H1 (cell line): ENCODE data around the gene HPN. TPM values are rescaled to one million over a fixed set of nuclear protein-coding genes. Genes with fewer than 3 reads are reported as not detected.

Source experiments
- CTCF ChIA-PET: fragments of 300-600 bp; sonication (Branson Sonifier 250); formaldehyde crosslinking; loops from one replicate; lab custom pipeline; 2021; ENCODE audit not compliant: partially characterized antibody; lab: Charles Lee
- POLR2A ChIA-PET: fragments of 300-600 bp; sonication (Branson Sonifier 250); formaldehyde crosslinking; loops from one replicate; lab custom pipeline; 2021; ENCODE audit warnings: inconsistent platforms; ENCODE audit not compliant: partially characterized antibody; lab: Charles Lee
- DNase-seq, 2 experiments: peaks; one replicate each; pipeline versions ENCODE4 v3.0.0 to v3.0.0-alpha.2; 2010 to 2022; ENCODE audit warnings: low spot score in 2 of 2, low read depth in 1 of 2, mixed read lengths in 1 of 2
- FAIRE-seq: peaks from 2 replicates; lab custom pipeline; 2011; peaks lifted over from hg19 to GRCh38; lab: Jason Lieb, UNC
- H2AFZ ChIP-seq: 2 replicates; pipeline ENCODE4 v1.8.1; 2012; ENCODE audit warnings: low read length, inconsistent platforms
- H2AK5ac ChIP-seq: 2 replicates; pipeline ENCODE4 v1.6.1; 2013; ENCODE audit warnings: low read depth, low read length
- H2BK120ac ChIP-seq: replicated peaks from 2 replicates; pipeline ENCODE3; 2013; ENCODE audit warnings: low read depth, low read length, inconsistent platforms
- H2BK12ac ChIP-seq: 2 replicates; pipeline ENCODE4 v1.6.1; 2013; ENCODE audit warnings: low read depth, low read length
- H2BK15ac ChIP-seq: 2 replicates; pipeline ENCODE4 v1.6.1; 2013; ENCODE audit warnings: low read length
- H2BK20ac ChIP-seq: 2 replicates; pipeline ENCODE4 v1.6.1; 2013; ENCODE audit warnings: low read length
- H2BK5ac ChIP-seq: 2 replicates; pipeline ENCODE4 v1.6.1; 2013; ENCODE audit warnings: low read depth, low read length
- H3K14ac ChIP-seq: 2 replicates; pipeline ENCODE4 v1.6.1; 2013; ENCODE audit warnings: inconsistent platforms; ENCODE audit not compliant: insufficient read length
- H3K18ac ChIP-seq: 2 replicates; pipeline ENCODE4 v1.6.1; 2013; ENCODE audit warnings: low read length; ENCODE audit errors: extremely low read depth
- H3K23ac ChIP-seq: 2 replicates; pipeline ENCODE4 v1.6.1; 2013; ENCODE audit warnings: inconsistent platforms; ENCODE audit not compliant: insufficient read length
- H3K23me2 ChIP-seq: 2 replicates; pipeline ENCODE4 v1.6.1; 2013; ENCODE audit warnings: low read depth, low read length
- H3K27ac ChIP-seq: 2 replicates; pipeline ENCODE4 v1.6.1; 2011; ENCODE audit warnings: low read depth, low read length, inconsistent platforms
- H3K27me3 ChIP-seq, 4 experiments: replicated peaks in 1 of 4; 1 replicate in 1 of 4; 2 replicates in 3 of 4; pipeline versions ENCODE4 v1.6.1 to v1.8.1; 2011 to 2013; ENCODE audit warnings: low read length in 3 of 4, mild to moderate bottlenecking in 3 of 4, inconsistent platforms in 2 of 4, mixed read lengths in 2 of 4, moderate library complexity in 1 of 4; ENCODE audit not compliant: control insufficient read depth in 3 of 4, insufficient read depth in 3 of 4; ENCODE audit errors: extremely low read depth in 1 of 4
- H3K36me3 ChIP-seq, 4 experiments: 2 replicates each; pipeline versions ENCODE4 v1.6.1 to v1.8.1; 2011 to 2013; ENCODE audit warnings: mild to moderate bottlenecking in 4 of 4, low read length in 3 of 4, moderate library complexity in 2 of 4, control low read depth in 1 of 4, inconsistent platforms in 1 of 4; ENCODE audit not compliant: insufficient read depth in 4 of 4, control insufficient read depth in 2 of 4
- H3K4ac ChIP-seq: replicated peaks from 2 replicates; pipeline ENCODE3; 2013; ENCODE audit warnings: low read length, low read depth, mixed read lengths, inconsistent platforms; ENCODE audit not compliant: insufficient read length
- H3K4me1 ChIP-seq, 4 experiments: replicated peaks in 1 of 4; 1 replicate in 1 of 4; 2 replicates in 3 of 4; pipeline versions ENCODE4 v1.6.1 to v1.8.1; 2011 to 2013; ENCODE audit warnings: low read length in 3 of 4, inconsistent platforms in 2 of 4, mixed read lengths in 1 of 4; ENCODE audit not compliant: insufficient read depth in 4 of 4, control insufficient read depth in 3 of 4
- H3K4me2 ChIP-seq, 2 experiments: 2 replicates each; pipeline versions ENCODE4 v1.6.1 to v1.8.1; 2011 to 2013; ENCODE audit warnings: low read depth in 2 of 2, low read length in 2 of 2, control low read depth in 1 of 2, inconsistent platforms in 1 of 2, mild to moderate bottlenecking in 1 of 2; ENCODE audit not compliant: insufficient read depth in 1 of 2
- H3K4me3 ChIP-seq, 4 experiments: fragments of 200-600, 300-600 bp in 1 of 4; sonication (generic), shearing (Covaris generic), sonication (Bioruptor Twin) in 1 of 4; 2 replicates each; pipeline versions ENCODE4 v1.5.1 to v1.8.1; 2011 to 2016; ENCODE audit warnings: low read length in 4 of 4, low read depth in 3 of 4, control low read depth in 2 of 4, inconsistent platforms in 2 of 4, mild to moderate bottlenecking in 2 of 4, mixed read lengths in 1 of 4, moderate library complexity in 1 of 4; ENCODE audit not compliant: insufficient read depth in 2 of 4; ENCODE audit errors: extremely low read depth in 1 of 4
- H3K56ac ChIP-seq: replicated peaks from 2 replicates; pipeline ENCODE3; 2013; ENCODE audit warnings: low read depth, mild to moderate bottlenecking, mixed read lengths, low read length, inconsistent platforms; ENCODE audit not compliant: insufficient read length
- H3K79me1 ChIP-seq: 2 replicates; pipeline ENCODE4 v1.6.1; 2013; ENCODE audit warnings: low read depth, low read length, control low read depth
- H3K79me2 ChIP-seq, 2 experiments: 2 replicates each; pipeline versions ENCODE4 v1.6.1 to v1.8.1; 2012 to 2013; ENCODE audit warnings: low read length in 2 of 2, mild to moderate bottlenecking in 2 of 2, inconsistent platforms in 1 of 2; ENCODE audit not compliant: insufficient read depth in 2 of 2, control insufficient read depth in 1 of 2
- H3K9ac ChIP-seq, 4 experiments: replicated peaks in 1 of 4; 1 replicate in 1 of 4; 2 replicates in 3 of 4; pipeline versions ENCODE4 v1.6.1 to v1.8.1; 2011 to 2013; ENCODE audit warnings: low read depth in 3 of 4, low read length in 3 of 4, control low read depth in 2 of 4, mild to moderate bottlenecking in 2 of 4, moderate library complexity in 2 of 4, inconsistent platforms in 1 of 4; ENCODE audit errors: extremely low read depth in 1 of 4
- H3K9me3 ChIP-seq, 2 experiments: 2 replicates each; pipeline versions ENCODE4 v1.6.1 to v1.8.1; 2012 to 2013; ENCODE audit warnings: mild to moderate bottlenecking in 2 of 2, moderate library complexity in 2 of 2, control low read depth in 1 of 2, inconsistent platforms in 1 of 2, low read depth in 1 of 2, low read length in 1 of 2, mixed read lengths in 1 of 2; ENCODE audit not compliant: insufficient read depth in 2 of 2
- H4K20me1 ChIP-seq, 2 experiments: replicated peaks in 1 of 2; 2 replicates each; pipeline versions ENCODE3 to v1.8.1; 2011 to 2013; ENCODE audit warnings: inconsistent platforms in 2 of 2, low read length in 2 of 2, mild to moderate bottlenecking in 1 of 2; ENCODE audit not compliant: insufficient read depth in 2 of 2, control insufficient read depth in 1 of 2
- H4K5ac ChIP-seq: 2 replicates; pipeline ENCODE4 v1.6.1; 2013; ENCODE audit warnings: low read length, low read depth, mixed read lengths, inconsistent platforms; ENCODE audit not compliant: insufficient read length
- H4K8ac ChIP-seq: 2 replicates; pipeline ENCODE4 v1.8.0; 2013; ENCODE audit warnings: mild to moderate bottlenecking, moderate library complexity, low read length, inconsistent platforms; ENCODE audit not compliant: insufficient read depth; ENCODE audit errors: extremely low read depth
- H4K91ac ChIP-seq: replicated peaks from 2 replicates; pipeline ENCODE3; 2013; ENCODE audit warnings: low read length, mixed read lengths, inconsistent platforms; ENCODE audit not compliant: insufficient read length
- CEBPB ChIP-seq: IDR thresholded peaks from 2 replicates; pipeline ENCODE4 v1.6.1; 2012; ENCODE audit warnings: low read depth, low read length
- KDM4A ChIP-seq: IDR thresholded peaks from one replicate; pipeline ENCODE4 v1.7.1; 2012; ENCODE audit warnings: low read depth, mild to moderate bottlenecking, moderate library complexity, low read length, inconsistent platforms; ENCODE audit not compliant: severe bottlenecking
- NANOG ChIP-seq: IDR thresholded peaks from 2 replicates; pipeline ENCODE4 v1.6.1; 2011; ENCODE audit warnings: low read length, low read depth, mild to moderate bottlenecking, inconsistent platforms; ENCODE audit not compliant: insufficient read depth, poor library complexity, severe bottlenecking
- RAD21 ChIP-seq, 2 experiments: IDR thresholded peaks in 1 of 2; conservative IDR thresholded peaks in 1 of 2; 2 replicates each; pipeline ENCODE4 v1.6.1; 2011; ENCODE audit warnings: low read depth in 2 of 2, low read length in 2 of 2, improper control_type of control experiment in 1 of 2, inconsistent platforms in 1 of 2, mild to moderate bottlenecking in 1 of 2, moderate library complexity in 1 of 2
- SRF ChIP-seq: IDR thresholded peaks from 2 replicates; pipeline ENCODE4 v1.6.1; 2011; ENCODE audit warnings: mild to moderate bottlenecking, low read depth, low read length, moderate library complexity
- TCF12 ChIP-seq: IDR thresholded peaks from 2 replicates; pipeline ENCODE4 v1.6.1; 2011; ENCODE audit warnings: low read depth, mild to moderate bottlenecking, low read length
- YY1 ChIP-seq: IDR thresholded peaks from 2 replicates; pipeline ENCODE4 v1.6.1; 2011; ENCODE audit warnings: low read depth, mild to moderate bottlenecking, low read length
- WGBS, 2 experiments: shearing (Covaris generic) in 1 of 2; methylation state at CpG; one replicate each; pipeline versions ENCODE4 v1.1.6 to v1.1.7; 2013 to 2015; ENCODE audit warnings: low lambda C conversion rate in 2 of 2, mixed read lengths in 2 of 2, inconsistent platforms in 1 of 2, low coverage in 1 of 2, missing lambda C conversion rate in 1 of 2; ENCODE audit not compliant: insufficient replicate concordance in 2 of 2, insufficient coverage in 1 of 2, insufficient read length in 1 of 2; ENCODE audit errors: extremely low coverage in 1 of 2, missing lambda C conversion rate in 1 of 2; 5-methylcytosine and 5-hydroxymethylcytosine counted together
- polyA plus RNA-seq, 7 experiments: library from polyadenylated mRNA; depleted of rRNA in 3 of 7; stranded (reverse) in 5 of 7; unstranded in 2 of 7; fragments of >200 nt in 5 of 7; fragments of 200-250 nt in 2 of 7; gene quantifications; 1 replicate in 5 of 7; 2 replicates in 1 of 7; 4 replicates in 1 of 7; pipeline versions ENCODE4 v1.2.1 to v1.2.3, GENCODE V29; 2011 to 2013; ENCODE audit warnings: missing spikeins in 2 of 7, mixed read lengths in 2 of 7
- total RNA-seq: library from RNA; stranded (reverse); fragmentation: NEBNext Ultra II Directional; extraction: Animal tissue kit (Norgen Biotek cat#: 25700); gene quantifications from 2 replicates; pipeline ENCODE4 v1.2.1, GENCODE V29; 2021

HPN gene
- total and polyA plus RNA-seq, 2 of the 8 experiments (the other 6 are each of a cell fraction or from before 2014, with no cell fraction given), result 14.7 to 33.7 TPM

GRCh38 chr19:35046461-35046860 is 4.9 kb downstream of the HPN start:
- Histone ChIP-seq H3K9me3 (no peaks in the 10 kb centered on the region), H4K8ac (no peak overlapping the region), H4K5ac (no peak overlapping the region)
- POLR2A ChIA-PET, result interaction anchor here (1.1 to 2.9 kb wide), 6 partner anchors 10 to 369 kb away, joined by 3 to 9 read pairs (median 4); partner anchors contain the start of gene ZNF302
- TF ChIP-seq RAD21 (IDR thresholded peaks at IDR 0.05 in 1 of 2, conservative IDR thresholded peaks at IDR 0.05 in 1 of 2; ENCODE audit: low read depth in 2 of 2, low read length in 2 of 2) (no peak), YY1 (no peak), TCF12 (no peak), KDM4A (no peak), CEBPB (no peak), SRF (no peak), NANOG (no peak)
- TF ChIP-seq, all 59 proteins: peak for 0
- H2BK15ac ChIP-seq, result no peak overlapping the region
- H3K18ac ChIP-seq, result no peak overlapping the region
- no peak overlapping the region for H3K56ac ChIP-seq
- CTCF ChIA-PET, result interaction anchor here (0.8 to 6.4 kb wide), 13 partner anchors 11 to 307 kb away, joined by 3 to 105 read pairs (median 4); partner anchors contain the start of genes FXYD3 and LGI4
- H3K14ac ChIP-seq, result no peak overlapping the region
- H3K4ac ChIP-seq, result no peak overlapping the region
- H3K23ac ChIP-seq, result no peak overlapping the region
- peaks cover 2 to 5% of the 10 kb centered on the region in 2 experiments for H4K20me1 ChIP-seq
- no peak overlapping the region for H2BK5ac ChIP-seq
- H3K4me3 ChIP-seq, result no peak overlapping the region
- no peak overlapping the region for H2AFZ ChIP-seq
- H3K4me1 ChIP-seq, result peaks cover 5 to 23% (median 13%) of the 10 kb centered on the region in 4 experiments
- H3K4me2 ChIP-seq, result no peak overlapping the region
- no peaks in the 10 kb centered on the region for H3K27me3 ChIP-seq
- no peak overlapping the region for H3K9ac ChIP-seq
- no peak overlapping the region for H4K91ac ChIP-seq
- H2AK5ac ChIP-seq, result no peak overlapping the region
- DNase-seq (no peak), FAIRE-seq (no peak)
- peaks cover 0 to 12% of the 10 kb centered on the region in 2 experiments; a peak in 1 of 4 replicates for H3K79me2 ChIP-seq
- no peaks in the 10 kb centered on the region for H3K79me1 ChIP-seq
- no peak overlapping the region for H2BK20ac ChIP-seq
- WGBS, 2 experiments, result 94% methylated on average over 5 of the region's 5 CpGs; no CpG with 5 or more reads in 1 of the 2 experiments
- no peak overlapping the region for H2BK120ac ChIP-seq
- no peaks in the 10 kb centered on the region; the same call in 1 of the 2 replicates for H3K23me2 ChIP-seq
- no peaks in the 10 kb centered on the region; a peak in 2 of 8 replicates for H3K36me3 ChIP-seq
- H3K27ac ChIP-seq, result no peak overlapping the region
- no peak overlapping the region for H2BK12ac ChIP-seq
